DND-41 (cell line): ENCODE measurements around the gene LCN12.

Experiments used
- ATAC-seq: fragments of 200-7000 bp; cut with Tn5 transposase; 3 replicates; pipeline ENCODE4 v1.9.1; 2021; ENCODE audit warnings: low read depth; ENCODE audit not compliant: insufficient read depth
- DNase-seq: peaks from one replicate; pipeline ENCODE4 v3.0.0-alpha.2; 2020
- H2AFZ ChIP-seq: 2 replicates; pipeline ENCODE4 v1.6.0; 2012; ENCODE audit warnings: low read depth, low read length
- H3K27ac ChIP-seq: 2 replicates; pipeline ENCODE4 v1.5.1; 2012; ENCODE audit warnings: low read length, inconsistent platforms
- H3K27me3 ChIP-seq: fragments of 200-600 bp; sonication (generic); 2 replicates; pipeline ENCODE4 v1.6.0; 2012; ENCODE audit warnings: low read length, mild to moderate bottlenecking, inconsistent platforms; ENCODE audit not compliant: insufficient read depth, poor library complexity
- H3K36me3 ChIP-seq: 2 replicates; pipeline ENCODE4 v1.5.1; 2012; ENCODE audit warnings: low read length, inconsistent platforms; ENCODE audit not compliant: insufficient read depth
- H3K4me1 ChIP-seq: 2 replicates; pipeline ENCODE4 v1.5.1; 2012; ENCODE audit warnings: mild to moderate bottlenecking, low read length; ENCODE audit not compliant: insufficient read depth
- H3K4me2 ChIP-seq: 2 replicates; pipeline ENCODE4 v1.6.0; 2012; ENCODE audit warnings: mild to moderate bottlenecking, moderate library complexity, low read length, inconsistent platforms; ENCODE audit not compliant: insufficient read depth
- H3K4me3 ChIP-seq, 2 experiments: fragments of 200-600 bp in 1 of 2; shearing (Covaris generic) in 1 of 2; 2 replicates each; pipeline ENCODE4 v1.5.1; 2012 to 2016; ENCODE audit warnings: inconsistent platforms in 2 of 2, low read length in 2 of 2, mild to moderate bottlenecking in 2 of 2, low read depth in 1 of 2, moderate library complexity in 1 of 2
- H3K79me2 ChIP-seq: 2 replicates; pipeline ENCODE4 v1.6.0; 2012; ENCODE audit warnings: low read length, inconsistent platforms; ENCODE audit not compliant: insufficient read depth
- H3K9ac ChIP-seq: 2 replicates; pipeline ENCODE4 v1.6.0; 2012; ENCODE audit warnings: low read depth, mild to moderate bottlenecking, inconsistent platforms, low read length, moderate library complexity
- H3K9me3 ChIP-seq: 2 replicates; pipeline ENCODE4 v1.5.1; 2012; ENCODE audit warnings: low read length, moderate library complexity, mild to moderate bottlenecking, inconsistent platforms; ENCODE audit not compliant: insufficient read depth, severe bottlenecking
- H4K20me1 ChIP-seq: 2 replicates; pipeline ENCODE4 v1.6.0; 2012; ENCODE audit warnings: low read length; ENCODE audit not compliant: insufficient read depth
- EZH2 ChIP-seq: IDR thresholded peaks from 3 replicates; pipeline ENCODE4 v1.6.1; 2012; ENCODE audit warnings: borderline replicate concordance, low read depth, mild to moderate bottlenecking, moderate library complexity, low read length, inconsistent platforms; ENCODE audit not compliant: severe bottlenecking
- TF ChIP-seq, protein P1 (sequence below): IDR thresholded peaks from 2 replicates; pipeline ENCODE4 v1.5.1; 2012; ENCODE audit warnings: borderline replicate concordance, low read length, moderate library complexity, mild to moderate bottlenecking; ENCODE audit not compliant: poor library complexity, severe bottlenecking; ENCODE audit errors: extremely low read depth

The LCN12 gene

DNA sequence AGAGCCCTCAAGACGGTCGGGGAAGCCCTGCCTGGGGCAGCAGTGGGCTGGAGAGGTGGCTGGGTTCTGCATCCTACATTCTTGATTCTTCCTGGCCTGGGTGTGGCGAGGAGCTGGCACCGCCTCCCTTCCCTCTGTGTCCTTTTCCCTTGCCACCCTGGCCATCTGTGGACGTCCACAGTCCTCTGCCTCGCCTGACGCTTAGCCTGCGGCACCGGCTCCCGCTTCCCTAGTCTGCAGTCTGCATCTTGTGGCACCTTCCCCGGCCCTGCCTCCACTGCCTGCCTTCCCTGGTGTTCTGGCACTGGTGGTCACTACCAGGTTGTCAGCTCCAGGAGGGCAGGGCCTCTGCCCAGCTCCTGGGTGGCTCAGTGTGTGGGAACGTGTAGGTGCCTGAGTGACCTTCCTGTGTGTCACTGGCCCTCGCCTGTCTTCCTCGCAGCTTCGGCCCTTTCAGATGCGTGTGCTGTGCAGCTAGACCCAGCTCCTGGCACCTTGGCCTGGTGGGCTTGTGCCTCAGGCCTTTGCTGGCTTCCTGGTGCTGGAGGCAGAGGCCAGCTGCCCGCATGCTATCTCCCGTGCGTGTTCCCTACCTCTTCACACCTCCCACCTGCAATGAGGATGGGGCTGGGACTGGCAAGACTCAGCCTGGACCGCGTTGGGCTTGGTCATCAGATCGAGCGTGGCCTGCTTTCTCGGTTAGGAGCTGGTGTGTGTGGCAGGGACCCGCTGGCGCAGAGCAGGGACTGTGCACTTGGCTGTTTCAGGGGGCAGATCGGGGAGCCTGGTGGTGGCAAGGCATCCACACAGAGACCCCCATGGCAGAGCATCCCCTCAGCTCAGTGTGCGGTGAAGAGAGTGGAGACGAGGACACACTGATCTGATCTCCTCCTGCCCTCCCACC, 44.8 kb upstream of the LCN12 start:
- H3K79me2 ChIP-seq, result peaks cover 29% of the 10 kb centered on the region
- no peaks in the 10 kb centered on the region for H3K27me3 ChIP-seq
- no peak for DNase-seq
- H3K27ac ChIP-seq, result no peak overlapping the region
- peaks cover 30% of the 10 kb centered on the region for H4K20me1 ChIP-seq
- H2AFZ ChIP-seq, result no peak overlapping the region
- no peaks in the 10 kb centered on the region for H3K9me3 ChIP-seq
- no peak overlapping the region for H3K4me2 ChIP-seq
- TF ChIP-seq, protein P1, sequence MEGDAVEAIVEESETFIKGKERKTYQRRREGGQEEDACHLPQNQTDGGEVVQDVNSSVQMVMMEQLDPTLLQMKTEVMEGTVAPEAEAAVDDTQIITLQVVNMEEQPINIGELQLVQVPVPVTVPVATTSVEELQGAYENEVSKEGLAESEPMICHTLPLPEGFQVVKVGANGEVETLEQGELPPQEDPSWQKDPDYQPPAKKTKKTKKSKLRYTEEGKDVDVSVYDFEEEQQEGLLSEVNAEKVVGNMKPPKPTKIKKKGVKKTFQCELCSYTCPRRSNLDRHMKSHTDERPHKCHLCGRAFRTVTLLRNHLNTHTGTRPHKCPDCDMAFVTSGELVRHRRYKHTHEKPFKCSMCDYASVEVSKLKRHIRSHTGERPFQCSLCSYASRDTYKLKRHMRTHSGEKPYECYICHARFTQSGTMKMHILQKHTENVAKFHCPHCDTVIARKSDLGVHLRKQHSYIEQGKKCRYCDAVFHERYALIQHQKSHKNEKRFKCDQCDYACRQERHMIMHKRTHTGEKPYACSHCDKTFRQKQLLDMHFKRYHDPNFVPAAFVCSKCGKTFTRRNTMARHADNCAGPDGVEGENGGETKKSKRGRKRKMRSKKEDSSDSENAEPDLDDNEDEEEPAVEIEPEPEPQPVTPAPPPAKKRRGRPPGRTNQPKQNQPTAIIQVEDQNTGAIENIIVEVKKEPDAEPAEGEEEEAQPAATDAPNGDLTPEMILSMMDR, result no peak
- no peak for TF ChIP-seq EZH2
- no peak for ATAC-seq
- no peaks in the 10 kb centered on the region for H3K4me1 ChIP-seq
- H3K9ac ChIP-seq, result no peak overlapping the region
- peaks cover 79% of the 10 kb centered on the region for H3K36me3 ChIP-seq
- no peak overlapping the region for H3K4me3 ChIP-seq

DNA sequence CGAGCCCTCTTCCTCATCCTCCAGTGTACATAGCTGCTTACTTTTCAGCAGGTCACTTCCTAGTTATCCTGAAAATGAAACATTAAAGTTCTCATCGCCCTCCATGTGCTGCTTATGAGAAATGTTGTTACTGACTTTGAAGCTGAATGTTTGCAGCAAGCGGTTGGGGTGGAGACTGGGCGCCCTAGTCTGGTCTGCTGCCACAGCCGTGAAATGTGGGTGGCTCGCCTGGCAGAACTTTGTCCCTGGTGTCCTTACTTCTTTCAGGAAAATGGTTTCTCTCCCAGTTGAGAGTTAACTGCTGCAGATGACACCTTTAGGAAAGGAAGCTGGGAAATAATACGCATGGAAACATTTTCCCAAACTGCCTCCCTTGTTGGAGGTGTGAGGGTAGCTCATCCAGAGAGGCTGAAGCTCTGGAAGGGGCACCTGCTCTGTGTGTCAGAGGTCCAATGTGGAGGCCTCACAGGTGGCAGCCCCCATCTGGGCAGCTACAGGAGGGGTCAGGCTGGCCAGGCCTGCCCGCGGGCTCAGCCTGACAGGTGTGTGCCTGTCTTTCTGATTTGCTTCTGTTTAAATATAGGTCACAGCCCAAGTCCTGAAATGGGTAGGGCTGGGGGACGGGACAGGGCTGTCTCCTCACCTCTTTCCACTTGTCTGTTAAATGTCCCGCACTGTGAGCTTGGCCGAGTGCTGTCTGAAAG, 41.7 kb upstream of the LCN12 start:
- peaks cover 16% of the 10 kb centered on the region; the same call in 1 of the 2 replicates for H3K79me2 ChIP-seq
- TF ChIP-seq, protein P1, result no peak
- no peak for TF ChIP-seq EZH2
- H3K27ac ChIP-seq, result no peak overlapping the region
- no peaks in the 10 kb centered on the region for H3K27me3 ChIP-seq
- DNase-seq, result no peak
- no peak for ATAC-seq
- H3K4me3 ChIP-seq, result no peak overlapping the region
- no peak overlapping the region for H2AFZ ChIP-seq
- H4K20me1 ChIP-seq, result peaks cover 20% of the 10 kb centered on the region
- H3K4me2 ChIP-seq, result no peak overlapping the region
- H3K9ac ChIP-seq, result no peak overlapping the region
- H3K36me3 ChIP-seq, result peaks cover 77% of the 10 kb centered on the region
- no peaks in the 10 kb centered on the region for H3K4me1 ChIP-seq
- no peaks in the 10 kb centered on the region for H3K9me3 ChIP-seq

DNA sequence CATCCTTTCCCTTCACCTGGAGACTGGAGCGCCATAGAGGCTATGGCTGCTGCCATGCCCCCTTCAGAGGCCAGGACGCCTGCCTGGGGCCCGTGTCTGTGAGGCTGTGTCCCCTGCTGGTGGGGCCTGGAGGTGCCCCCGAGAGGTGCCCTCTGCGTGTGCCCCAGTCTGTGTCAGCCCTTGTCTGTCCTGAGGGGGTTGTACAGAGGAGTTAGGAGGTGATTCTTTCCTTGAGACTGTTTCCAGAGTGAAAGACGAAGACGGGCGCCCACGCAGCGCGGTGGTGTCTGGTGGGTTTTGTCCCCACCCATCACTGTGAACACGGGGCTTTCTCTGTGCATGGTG, 41.2 kb upstream of the LCN12 start:
- H3K27me3 ChIP-seq, result no peaks in the 10 kb centered on the region
- ATAC-seq (peak; percentile 50; the same call in 1 of the 3 replicates), DNase-seq (no peak)
- H2AFZ ChIP-seq, result no peak overlapping the region
- no peak overlapping the region for H3K4me3 ChIP-seq
- no peak overlapping the region for H3K27ac ChIP-seq
- H3K79me2 ChIP-seq, result peaks cover 16% of the 10 kb centered on the region; the same call in 1 of the 2 replicates
- TF ChIP-seq, protein P1, result peak; percentile 5
- TF ChIP-seq EZH2, result no peak
- H4K20me1 ChIP-seq, result peaks cover 25% of the 10 kb centered on the region
- no peaks in the 10 kb centered on the region for H3K4me1 ChIP-seq
- peaks cover 80% of the 10 kb centered on the region for H3K36me3 ChIP-seq
- no peak overlapping the region for H3K9ac ChIP-seq
- no peaks in the 10 kb centered on the region for H3K9me3 ChIP-seq
- H3K4me2 ChIP-seq, result no peak overlapping the region
